Uterus (tissue), 2 donors: ENCODE measurements around the gene GRAMD1A.

Experiments used
- CTCF ChIP-seq, 4 experiments: fragments of 200-600 bp in 2 of 4; fragments of 450-650 bp in 2 of 4; sonication (generic) in 2 of 4; IDR thresholded peaks; one replicate each; pipeline ENCODE4 v1.5.1; 2016 to 2019; ENCODE audit warnings: antibody characterized with exemption in 4 of 4, mild to moderate bottlenecking in 2 of 4, moderate library complexity in 1 of 4
- POLR2A ChIP-seq, 2 donors: fragments of 450-650 bp; IDR thresholded peaks; one replicate each; pipeline ENCODE4 v1.6.1; 2016; ENCODE audit warnings: antibody characterized with exemption in 2 of 2, mild to moderate bottlenecking in 1 of 2, moderate library complexity in 1 of 2

GRCh38 chr19:35039881-35040825 is 40.0 kb downstream of the GRAMD1A start:
- TF ChIP-seq CTCF (IDR thresholded peaks at IDR 0.05) (no peak), POLR2A (IDR thresholded peaks at IDR 0.05) (no peak)
